IMR-90 (cell line): Measurements from ENCODE around the gene CGB1. TPM values are rescaled to one million over a fixed set of nuclear protein-coding genes. Genes with fewer than 3 reads are reported as not detected.
"Not testable (repeated sequence)": the region's sequence is repeated elsewhere in the genome, so short reads cannot be mapped to it uniquely, and the experiment has no call there.

Source experiments
- ATAC-seq: fragments of 200-7000 bp; cut with Tn5 transposase; 2 replicates; pipeline ENCODE4 v1.9.1; 2020; ENCODE audit warnings: low read depth, mild to moderate bottlenecking, moderate library complexity
- BruUV-seq: library from RNA; stranded (reverse); fragments of 400-500 nt; replicated peaks from 2 replicates; lab custom pipeline; 2021; lab: Mats Ljungman, UMichigan
- CTCF ChIA-PET: fragments of 300-600 bp; formaldehyde crosslinking; extraction: SDS; loops from one replicate; lab custom pipeline; 2021; ENCODE audit warnings: antibody characterized with exemption; lab: Yijun Ruan, JAX
- POLR2A ChIA-PET: fragments of 300-600 bp; sonication (Branson Sonifier 250); formaldehyde crosslinking; loops from one replicate; lab custom pipeline; 2022; ENCODE audit warnings: antibody characterized with exemption; ENCODE audit not compliant: unreplicated experiment; lab: Charles Lee
- DNase-seq: peaks from one replicate; pipeline ENCODE4 v3.0.0; 2013
- H2AFZ ChIP-seq: replicated peaks from 2 replicates; pipeline ENCODE3; 2013; ENCODE audit warnings: low read length, mild to moderate bottlenecking; ENCODE audit not compliant: poor library complexity
- H2AK5ac ChIP-seq: 2 replicates; pipeline ENCODE4 v1.6.1; 2013; ENCODE audit warnings: low read depth, low read length, inconsistent platforms
- H2AK9ac ChIP-seq: replicated peaks from 2 replicates; pipeline ENCODE3; 2013; ENCODE audit warnings: mild to moderate bottlenecking, low read depth, low read length, moderate library complexity; ENCODE audit not compliant: poor library complexity
- H2BK120ac ChIP-seq: 2 replicates; pipeline ENCODE4 v1.6.1; 2013; ENCODE audit warnings: low read depth, low read length, inconsistent platforms
- H2BK15ac ChIP-seq: 3 replicates; pipeline ENCODE4 v1.6.1; 2013; ENCODE audit warnings: low read depth, low read length, inconsistent platforms
- H2BK20ac ChIP-seq: 2 replicates; pipeline ENCODE4 v1.6.1; 2013; ENCODE audit warnings: low read depth, mild to moderate bottlenecking, inconsistent platforms, low read length, moderate library complexity
- H2BK5ac ChIP-seq: 2 replicates; pipeline ENCODE4 v1.6.1; 2013; ENCODE audit warnings: mild to moderate bottlenecking, low read depth, low read length, inconsistent platforms; ENCODE audit not compliant: poor library complexity, severe bottlenecking
- H3K14ac ChIP-seq: replicated peaks from 2 replicates; pipeline ENCODE4 v1.6.1; 2013; ENCODE audit warnings: low read depth, low read length, inconsistent platforms
- H3K18ac ChIP-seq: 2 replicates; pipeline ENCODE4 v1.6.1; 2013; ENCODE audit warnings: low read depth, low read length, control low read depth
- H3K23ac ChIP-seq: 2 replicates; pipeline ENCODE4 v1.6.1; 2013; ENCODE audit warnings: low read depth, low read length, inconsistent platforms
- H3K27ac ChIP-seq: 2 replicates; pipeline ENCODE4 v1.5.1; 2013; ENCODE audit warnings: mild to moderate bottlenecking, control low read depth, low read length; ENCODE audit not compliant: insufficient read depth
- H3K27me3 ChIP-seq: 2 replicates; pipeline ENCODE4 v1.6.1; 2013; ENCODE audit warnings: low read length; ENCODE audit not compliant: control insufficient read depth, insufficient read depth
- H3K36me3 ChIP-seq: 2 replicates; pipeline ENCODE4 v1.6.1; 2013; ENCODE audit warnings: low read length, mixed read lengths; ENCODE audit not compliant: control insufficient read depth, insufficient read depth
- H3K4ac ChIP-seq: 2 replicates; pipeline ENCODE4 v1.6.1; 2013; ENCODE audit warnings: low read depth, low read length, inconsistent platforms
- H3K4me1 ChIP-seq: 2 replicates; pipeline ENCODE4 v1.6.1; 2013; ENCODE audit warnings: low read length, mixed read lengths; ENCODE audit not compliant: control insufficient read depth, insufficient read depth
- H3K4me2 ChIP-seq: 2 replicates; pipeline ENCODE4 v1.6.1; 2013; ENCODE audit warnings: low read depth, mild to moderate bottlenecking, control low read depth, low read length, moderate library complexity
- H3K4me3 ChIP-seq: 2 replicates; pipeline ENCODE4 v1.5.1; 2013; ENCODE audit warnings: low read depth, mild to moderate bottlenecking, control low read depth, low read length, moderate library complexity; ENCODE audit not compliant: insufficient read depth
- H3K56ac ChIP-seq: 2 replicates; pipeline ENCODE4 v1.6.1; 2013; ENCODE audit warnings: low read length, inconsistent platforms; ENCODE audit not compliant: insufficient read depth; ENCODE audit errors: extremely low read depth
- H3K79me1 ChIP-seq, 2 experiments: 2 replicates each; pipeline ENCODE4 v1.6.1; 2013; ENCODE audit warnings: low read length in 2 of 2, inconsistent platforms in 1 of 2, low read depth in 1 of 2
- H3K9ac ChIP-seq: 2 replicates; pipeline ENCODE4 v1.6.1; 2013; ENCODE audit warnings: low read depth, low read length, control low read depth
- H3K9me1 ChIP-seq: 2 replicates; pipeline ENCODE4 v1.6.1; 2013; ENCODE audit warnings: low read length, inconsistent platforms; ENCODE audit not compliant: insufficient read depth
- H3K9me3 ChIP-seq: 2 replicates; pipeline ENCODE4 v1.6.1; 2013; ENCODE audit warnings: low read length; ENCODE audit not compliant: control insufficient read depth, insufficient read depth
- H4K20me1 ChIP-seq: 2 replicates; pipeline ENCODE4 v1.6.1; 2013; ENCODE audit warnings: low read length, inconsistent platforms; ENCODE audit not compliant: insufficient read depth
- H4K5ac ChIP-seq: 2 replicates; pipeline ENCODE4 v1.6.1; 2013; ENCODE audit warnings: mild to moderate bottlenecking, low read depth, low read length, control low read depth
- H4K8ac ChIP-seq, 2 experiments: 2 replicates each; pipeline ENCODE4 v1.6.1; 2013; ENCODE audit warnings: low read depth in 2 of 2, low read length in 2 of 2, control low read depth in 1 of 2, inconsistent platforms in 1 of 2
- H4K91ac ChIP-seq: 2 replicates; pipeline ENCODE4 v1.6.1; 2013; ENCODE audit warnings: low read depth, low read length, inconsistent platforms; ENCODE audit not compliant: insufficient read depth
- WGBS, 2 experiments: methylation state at CpG; one replicate each; pipeline versions ENCODE4 v1.1.5 to v1.1.7; 2013; ENCODE audit warnings: missing lambda C conversion rate in 2 of 2; ENCODE audit not compliant: insufficient read length in 1 of 2; ENCODE audit errors: extremely low coverage in 2 of 2; 5-methylcytosine and 5-hydroxymethylcytosine counted together
- dilution Hi-C: fragments of 300-500 bp; cut with HindIII; formaldehyde crosslinking; loops from one replicate; pipeline ENCODE4 v1.14.3; 2018; ENCODE audit warnings: low sequenced_read_pairs; ENCODE audit not compliant: unreplicated experiment
- in situ Hi-C: fragments of 300-500 bp; cut with MboI; formaldehyde crosslinking; loops from 3 replicates; pipeline ENCODE4 v1.14.3; 2019; ENCODE audit warnings: low sequenced_read_pairs, inconsistent platforms, mixed read lengths
- intact Hi-C: fragments of 100-400 bp; cut with micrococcal nuclease; formaldehyde crosslinking; loops from 2 replicates; pipeline ENCODE4 v1.10.0; 2022
- polyA plus RNA-seq, 3 experiments: library from polyadenylated mRNA; depleted of rRNA; stranded (reverse); fragments of >200 nt; gene quantifications; 2 replicates each; pipeline ENCODE4 v1.2.3, GENCODE V29; 2012; ENCODE audit warnings: low replicate concordance in 1 of 3
- total RNA-seq: library from RNA; depleted of rRNA; stranded (reverse); fragments of >200 nt; gene quantifications from 2 replicates; pipeline ENCODE4 v1.2.3, GENCODE V29; 2012

CGB1 gene
- total and polyA plus RNA-seq, 2 of the 4 experiments (the other 2 are of a cell fraction), result not detected

- intact Hi-C loops, H4K8ac ChIP-seq, BruUV-seq: not testable (repeated sequence)
Measured at GRCh38 chr19:49025599-49025998, 11.1 kb downstream of the CGB1 start.

DNA sequence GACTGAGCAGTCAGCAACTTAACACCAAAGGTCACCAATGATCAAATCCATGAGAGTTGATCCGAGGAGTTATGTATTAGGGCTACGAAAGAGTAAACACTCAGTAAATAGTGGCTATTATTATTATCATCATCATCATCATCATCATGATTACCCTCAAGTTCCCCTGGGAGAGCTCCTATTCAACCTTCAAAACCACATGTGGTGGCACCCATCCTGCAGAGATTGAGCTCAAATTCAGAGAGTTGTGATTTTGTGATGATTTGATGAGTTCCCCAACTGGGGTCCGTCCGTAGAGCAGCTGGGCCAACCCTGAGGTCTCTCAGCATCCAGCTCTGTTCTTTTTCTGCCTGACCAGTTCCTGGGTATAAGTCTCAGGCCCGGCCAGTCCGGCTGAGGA, 11.6 kb downstream of the CGB1 start:
- H3K4me2 ChIP-seq, H3K4me1 ChIP-seq, H3K56ac ChIP-seq, H4K5ac ChIP-seq, H4K20me1 ChIP-seq, H3K36me3 ChIP-seq, H3K14ac ChIP-seq, H4K8ac ChIP-seq, BruUV-seq, H3K9me1 ChIP-seq, H2BK15ac ChIP-seq, H3K18ac ChIP-seq, DNase-seq, dilution Hi-C loops, H3K4ac ChIP-seq, H2AK9ac ChIP-seq, H3K79me1 ChIP-seq, H3K27me3 ChIP-seq, H2BK5ac ChIP-seq, H2BK20ac ChIP-seq, H3K27ac ChIP-seq, H2BK120ac ChIP-seq, H3K9ac ChIP-seq, intact Hi-C loops, H3K9me3 ChIP-seq, H4K91ac ChIP-seq, H3K4me3 ChIP-seq, CTCF ChIA-PET, H2AFZ ChIP-seq, H3K23ac ChIP-seq, POLR2A ChIA-PET, in situ Hi-C loops, ATAC-seq, H2AK5ac ChIP-seq: not testable (repeated sequence)
- WGBS, 2 experiments, result no CpG with 5 or more reads among the region's 6 CpGs

More at GRCh38 chr19:49025599-49025998, 11.1 kb downstream of the CGB1 start:
- H3K14ac ChIP-seq, H3K27ac ChIP-seq, H2BK15ac ChIP-seq, H3K9me3 ChIP-seq, H2BK20ac ChIP-seq, H3K9me1 ChIP-seq, H3K4me1 ChIP-seq, H3K23ac ChIP-seq, H3K36me3 ChIP-seq, H4K5ac ChIP-seq, H3K18ac ChIP-seq, H3K9ac ChIP-seq, H3K27me3 ChIP-seq, H2AK9ac ChIP-seq, dilution Hi-C loops, H3K79me1 ChIP-seq, in situ Hi-C loops, H2BK5ac ChIP-seq, H2AFZ ChIP-seq, H4K20me1 ChIP-seq, POLR2A ChIA-PET, H3K56ac ChIP-seq, H3K4me3 ChIP-seq, H3K4me2 ChIP-seq, CTCF ChIA-PET, H2AK5ac ChIP-seq, H4K91ac ChIP-seq: not testable (repeated sequence)
- Histone ChIP-seq H2BK120ac (0 out of 2 replicates have a peak overlapping the region, but pooled peaks have one; percentile 64), H3K4ac (peak overlapping the region; percentile 72; the same call in 1 of the 2 replicates)
- DNase-seq (peak; percentile 14), ATAC-seq (peak; percentile 79)
- WGBS, 2 experiments, result no CpG with 5 or more reads among the region's 23 CpGs
